ENCODE data around the gene FAM24B.
A peak's percentile ranks its signal among the peaks of the same experiment; 100 is the strongest.
"Not testable (repeated sequence)": the region's sequence is repeated elsewhere in the genome, so short reads cannot be mapped to it uniquely, and the experiment has no call there.

The FAM24B gene

DNA sequence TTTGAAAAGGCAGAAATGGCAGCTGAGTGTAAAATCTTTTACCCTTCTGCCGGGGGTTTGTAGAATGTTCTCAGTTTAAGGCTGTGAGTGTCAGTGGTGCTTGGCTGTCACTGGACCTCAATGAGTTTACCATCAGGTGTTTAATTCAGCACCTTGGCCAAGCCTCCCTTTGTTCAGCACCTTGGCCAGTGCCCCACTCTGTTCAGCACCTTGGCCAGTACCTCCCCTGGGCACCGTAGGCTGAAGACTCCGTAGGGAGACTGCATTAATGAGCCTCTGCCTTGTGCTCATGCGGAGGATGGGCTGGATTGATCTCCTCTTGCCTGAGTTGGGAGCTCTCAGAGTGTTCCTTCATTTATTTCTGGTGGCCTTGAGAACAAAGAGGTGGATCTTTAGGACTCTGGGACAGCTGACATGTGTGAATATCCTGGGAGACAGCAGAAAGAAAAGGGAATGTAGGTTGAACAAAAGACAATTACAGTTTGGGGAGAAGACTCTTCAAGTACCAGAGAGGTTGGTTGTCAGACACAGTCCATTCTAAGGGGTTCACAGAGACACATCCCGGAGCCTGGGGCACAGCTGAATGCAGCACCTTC lies 32.6 kb upstream of the FAM24B start (continued):
- TF ChIP-seq, protein P1, sequence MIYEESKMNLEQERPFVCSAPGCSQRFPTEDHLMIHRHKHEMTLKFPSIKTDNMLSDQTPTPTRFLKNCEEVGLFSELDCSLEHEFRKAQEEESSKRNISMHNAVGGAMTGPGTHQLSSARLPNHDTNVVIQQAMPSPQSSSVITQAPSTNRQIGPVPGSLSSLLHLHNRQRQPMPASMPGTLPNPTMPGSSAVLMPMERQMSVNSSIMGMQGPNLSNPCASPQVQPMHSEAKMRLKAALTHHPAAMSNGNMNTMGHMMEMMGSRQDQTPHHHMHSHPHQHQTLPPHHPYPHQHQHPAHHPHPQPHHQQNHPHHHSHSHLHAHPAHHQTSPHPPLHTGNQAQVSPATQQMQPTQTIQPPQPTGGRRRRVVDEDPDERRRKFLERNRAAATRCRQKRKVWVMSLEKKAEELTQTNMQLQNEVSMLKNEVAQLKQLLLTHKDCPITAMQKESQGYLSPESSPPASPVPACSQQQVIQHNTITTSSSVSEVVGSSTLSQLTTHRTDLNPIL (CRISPR knock-in tag; IDR thresholded peaks at IDR 0.05; ENCODE audit: low read depth), result 0 out of 2 replicates have a peak, but pooled peaks have one; percentile 33

DNA sequence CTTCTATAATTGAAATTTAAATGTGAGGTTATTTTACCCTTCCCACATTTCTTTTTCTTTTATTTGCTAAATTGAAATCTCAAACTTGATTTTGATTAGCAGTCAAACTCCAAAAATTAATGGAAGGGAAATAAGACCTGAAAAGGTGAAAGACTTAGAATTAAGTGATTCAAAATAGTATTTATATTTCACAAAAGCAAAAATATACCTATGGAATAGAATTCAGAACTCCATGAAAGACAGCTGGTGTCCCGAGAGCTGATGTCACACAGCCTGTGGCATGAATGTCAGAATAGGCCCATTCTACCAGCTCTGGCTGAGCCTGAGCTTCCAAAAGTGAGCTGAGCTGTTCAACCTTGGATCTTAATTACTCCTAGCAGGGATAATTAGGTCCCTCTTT lies 30.9 kb upstream of the FAM24B start, which contains the start of gene FAM24A:
Gene FAM24A, plus strand, starts transcription at position 301 of the 400 bp plus-strand sequence. CDS start 1,025 bp downstream, outside the sequence.
- TF ChIP-seq PATZ1 (CRISPR knock-in tag; IDR thresholded peaks at IDR 0.05; ENCODE audit: borderline replicate concordance) (no peak), ZNF8 (CRISPR knock-in tag; IDR thresholded peaks at IDR 0.05) (no peak)
- no peak for ATAC-seq

DNA sequence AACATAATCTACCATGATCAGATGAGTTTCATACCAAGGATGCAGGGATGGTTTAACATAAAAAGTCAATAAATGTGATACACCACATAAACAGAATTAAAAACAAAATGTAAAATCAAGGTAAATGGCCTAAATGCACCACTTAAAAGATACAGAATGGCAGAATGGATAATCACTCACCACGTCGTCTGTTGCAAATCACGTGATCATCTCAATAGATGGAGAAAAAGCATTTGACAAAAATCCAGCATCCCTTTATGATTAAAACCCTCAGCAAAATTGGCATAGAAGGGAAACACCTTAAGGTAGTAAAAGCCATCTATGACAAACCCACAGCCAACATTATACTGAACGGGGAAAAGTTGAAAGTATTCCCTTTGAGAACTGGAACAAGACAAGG lies 24.5 kb upstream of the FAM24B start:
- not testable (repeated sequence) for ATAC-seq

DNA sequence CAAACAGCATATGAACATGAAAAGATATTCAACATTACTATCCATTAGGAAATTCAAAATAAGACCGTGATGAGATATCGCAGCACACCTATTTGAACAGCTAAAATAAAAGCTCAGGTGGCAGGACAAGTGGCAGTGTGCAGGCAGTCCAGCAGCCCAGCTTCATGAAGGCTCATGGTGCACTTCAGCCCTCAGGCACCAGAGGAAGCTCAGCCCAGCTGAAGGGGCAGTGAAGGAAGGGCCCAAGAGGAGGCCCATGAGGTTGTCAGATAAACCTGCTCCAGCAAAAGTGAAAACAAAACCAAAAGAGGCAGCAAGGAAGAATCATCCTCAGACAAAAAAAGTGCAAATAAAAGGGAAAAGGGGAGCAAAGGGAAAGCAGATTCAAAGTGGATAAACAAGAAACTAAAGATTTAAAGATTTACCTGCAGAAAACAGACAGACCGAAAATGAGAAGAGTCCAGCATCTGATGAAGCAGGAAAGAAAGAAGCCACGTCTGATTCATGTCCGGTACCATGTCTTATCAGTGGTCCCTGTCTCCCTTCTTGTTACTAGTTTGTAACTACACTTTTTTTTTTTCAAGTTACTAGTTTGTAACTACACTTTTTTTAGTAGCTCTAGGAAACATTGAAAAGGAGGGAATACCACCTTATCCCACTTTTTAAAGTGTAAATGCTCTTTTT lies 15.0 kb upstream of the FAM24B start:
- TF ChIP-seq ARNTL (CRISPR knock-in tag; IDR thresholded peaks at IDR 0.05; ENCODE audit: borderline replicate concordance, low read depth), result no peak
- TF ChIP-seq TSHZ2 (CRISPR knock-in tag; IDR thresholded peaks at IDR 0.05), result no peak
- TF ChIP-seq RARB (CRISPR knock-in tag; IDR thresholded peaks at IDR 0.05), result no peak
- TF ChIP-seq BACH2 (CRISPR knock-in tag; IDR thresholded peaks at IDR 0.05; ENCODE audit: borderline replicate concordance), result no peak
- TF ChIP-seq ESRRG (CRISPR knock-in tag; IDR thresholded peaks at IDR 0.05), result no peak
- TF ChIP-seq TOX (CRISPR knock-in tag; IDR thresholded peaks at IDR 0.05; ENCODE audit: borderline replicate concordance), result no peak
- TF ChIP-seq CSDC2 (CRISPR knock-in tag; IDR thresholded peaks at IDR 0.05), result no peak
- TF ChIP-seq PATZ1 (CRISPR knock-in tag; IDR thresholded peaks at IDR 0.05; ENCODE audit: borderline replicate concordance), result no peak
- TF ChIP-seq ZC3H10 (CRISPR knock-in tag; IDR thresholded peaks at IDR 0.05), result no peak
- TF ChIP-seq GLIS3 (CRISPR knock-in tag; IDR thresholded peaks at IDR 0.05), result no peak
- TF ChIP-seq ZFP3 (CRISPR knock-in tag; IDR thresholded peaks at IDR 0.05), result no peak
- no peak for TF ChIP-seq ZFP30 (CRISPR knock-in tag; IDR thresholded peaks at IDR 0.05)
- no peak for TF ChIP-seq ZNF8 (CRISPR knock-in tag; IDR thresholded peaks at IDR 0.05)
- TF ChIP-seq, protein P2, sequence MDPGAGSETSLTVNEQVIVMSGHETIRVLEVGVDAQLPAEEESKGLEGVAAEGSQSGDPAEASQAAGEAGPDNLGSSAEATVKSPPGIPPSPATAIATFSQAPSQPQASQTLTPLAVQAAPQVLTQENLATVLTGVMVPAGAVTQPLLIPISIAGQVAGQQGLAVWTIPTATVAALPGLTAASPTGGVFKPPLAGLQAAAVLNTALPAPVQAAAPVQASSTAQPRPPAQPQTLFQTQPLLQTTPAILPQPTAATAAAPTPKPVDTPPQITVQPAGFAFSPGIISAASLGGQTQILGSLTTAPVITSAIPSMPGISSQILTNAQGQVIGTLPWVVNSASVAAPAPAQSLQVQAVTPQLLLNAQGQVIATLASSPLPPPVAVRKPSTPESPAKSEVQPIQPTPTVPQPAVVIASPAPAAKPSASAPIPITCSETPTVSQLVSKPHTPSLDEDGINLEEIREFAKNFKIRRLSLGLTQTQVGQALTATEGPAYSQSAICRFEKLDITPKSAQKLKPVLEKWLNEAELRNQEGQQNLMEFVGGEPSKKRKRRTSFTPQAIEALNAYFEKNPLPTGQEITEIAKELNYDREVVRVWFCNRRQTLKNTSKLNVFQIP (CRISPR knock-in tag; IDR thresholded peaks at IDR 0.05; ENCODE audit: borderline replicate concordance, low read depth), result no peak
- ATAC-seq, result peak; percentile 53; the same call in 2 of the 3 replicates

GRCh38 chr10:122884166-122884565 lies 4.8 kb upstream of the FAM24B start:
- ATAC-seq, result no peak
- TF ChIP-seq PPARA (CRISPR knock-in tag; IDR thresholded peaks at IDR 0.05; ENCODE audit: borderline replicate concordance) (no peak), ARNTL (CRISPR knock-in tag; IDR thresholded peaks at IDR 0.05; ENCODE audit: borderline replicate concordance, low read depth) (no peak), RARB (CRISPR knock-in tag; IDR thresholded peaks at IDR 0.05) (no peak), BACH2 (CRISPR knock-in tag; IDR thresholded peaks at IDR 0.05; ENCODE audit: borderline replicate concordance) (no peak), CSDC2 (CRISPR knock-in tag; IDR thresholded peaks at IDR 0.05) (no peak), ZNF8 (CRISPR knock-in tag; IDR thresholded peaks at IDR 0.05) (no peak), SNAI2 (CRISPR knock-in tag; IDR thresholded peaks at IDR 0.05) (no peak)
- TF ChIP-seq, protein P1 (CRISPR knock-in tag; IDR thresholded peaks at IDR 0.05; ENCODE audit: low read depth), result no peak

Data from SK-N-SH treated with all-trans-retinoic acid at 6 μM for 48 hours (cell line).